NK-92 (cell line): Measurements from ENCODE around the gene ETV3L.
A peak's percentile ranks its signal among the peaks of the same experiment; 100 is the strongest.

Experiments used
- DNase-seq: peaks from one replicate; lab custom pipeline; 2025; ENCODE audit not compliant: unreplicated experiment; lab: John Stamatoyannopoulos, UW

The ETV3L gene

GRCh38 chr1:157099633-157100009, at the start of gene ETV3L:
Gene ETV3L, minus strand, starts transcription at chr1:157099808. Its CDS starts 285 bp downstream, at chr1:157099523.
- DNase-seq, result no peak

- DNase-seq, result no peak
Observed at GRCh38 chr1:157147906-157148700, 48.5 kb upstream of the ETV3L start.

GRCh38 chr1:157147037-157147436, 47.4 kb upstream of the ETV3L start:
- no peak for DNase-seq

GRCh38 chr1:157146244-157146643, 46.6 kb upstream of the ETV3L start:
- DNase-seq, result no peak

DNA sequence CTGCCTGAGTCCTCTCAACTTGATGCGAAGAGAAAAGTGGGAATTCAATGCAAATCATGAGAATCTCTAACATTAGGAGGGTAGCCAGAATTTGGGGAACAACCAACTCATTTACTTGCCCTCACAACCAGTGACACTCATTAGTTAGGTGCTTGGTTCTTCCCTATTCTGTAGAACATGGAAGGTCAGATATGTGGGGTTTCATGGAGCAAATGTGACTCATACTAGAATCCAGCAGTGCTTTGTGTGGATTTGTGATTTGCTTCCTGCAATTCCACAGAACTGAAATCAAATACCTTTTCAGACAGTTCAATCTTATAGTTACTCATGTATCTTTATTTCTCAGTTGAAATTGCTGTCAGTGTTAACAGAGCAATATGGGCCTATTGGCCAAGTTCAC, 45.5 kb upstream of the ETV3L start:
- DNase-seq, result no peak

DNA sequence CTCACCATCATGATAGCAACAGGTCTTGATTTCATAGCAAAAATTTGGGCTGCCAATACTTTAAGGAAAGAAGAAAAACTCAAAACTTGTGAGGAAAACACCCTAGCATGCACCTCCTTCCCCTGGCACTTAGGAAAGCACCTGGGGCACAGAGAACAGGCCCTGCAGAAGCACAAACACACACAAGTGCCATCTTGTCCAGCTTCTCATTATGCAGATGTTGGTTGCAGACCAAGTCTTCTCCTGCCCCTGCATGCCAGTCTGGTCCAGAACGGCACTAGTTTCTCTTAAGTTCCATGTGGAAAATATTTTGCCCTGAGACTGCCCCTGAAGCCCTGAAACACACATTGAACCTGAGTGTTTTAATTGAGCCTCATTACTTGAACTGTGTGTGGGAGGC, 44.9 kb upstream of the ETV3L start:
- no peak for DNase-seq

DNA sequence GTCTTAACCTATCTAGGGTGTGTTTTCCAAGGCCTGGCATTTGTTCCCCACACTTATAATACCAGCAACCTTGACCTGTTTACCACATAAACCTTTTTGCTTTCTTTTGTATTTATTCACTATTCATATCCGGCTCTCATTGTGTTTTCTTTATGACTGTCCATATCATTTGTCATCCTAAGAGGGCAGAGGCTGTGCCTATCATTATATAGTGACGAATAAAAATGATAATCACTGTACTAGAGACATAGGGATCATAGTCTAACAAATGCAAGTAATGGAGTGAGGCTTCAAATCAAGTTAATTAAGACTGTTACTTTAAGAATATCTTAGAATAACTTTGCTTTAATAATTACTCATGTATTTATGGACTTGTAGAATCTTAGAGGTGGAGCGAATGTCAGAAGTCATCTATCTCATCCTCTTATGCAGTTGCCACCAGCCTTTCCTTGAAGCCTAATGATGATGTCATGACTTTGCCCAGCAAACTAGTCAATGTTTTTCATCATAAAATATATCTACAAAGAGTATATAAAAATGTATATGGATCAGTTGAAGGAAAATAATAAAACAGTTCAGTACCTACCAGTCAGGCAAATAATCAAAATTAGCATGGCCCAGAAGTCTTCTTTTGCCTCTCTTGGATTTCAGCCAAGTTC, 43.3 kb upstream of the ETV3L start:
- no peak for DNase-seq

DNA sequence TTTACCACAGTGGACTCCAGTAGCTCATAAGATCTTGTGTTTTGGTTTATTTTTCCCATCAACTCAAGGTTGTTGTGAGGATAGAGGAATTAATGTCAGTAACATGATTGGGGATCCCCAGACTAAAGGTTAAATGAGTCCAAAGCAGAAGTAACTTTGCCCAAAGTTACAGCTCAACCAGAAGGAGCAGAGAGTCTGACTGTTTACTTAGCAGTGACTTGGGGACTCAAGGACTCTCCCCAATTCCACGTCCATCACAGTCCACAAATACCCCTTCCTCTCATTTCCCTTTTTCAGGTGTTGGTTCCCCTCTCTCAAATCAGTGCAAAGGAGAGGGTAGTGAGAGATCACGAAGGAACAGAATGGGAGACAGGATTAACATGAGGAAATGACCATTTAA, 42.6 kb upstream of the ETV3L start:
- no peak for DNase-seq

DNA sequence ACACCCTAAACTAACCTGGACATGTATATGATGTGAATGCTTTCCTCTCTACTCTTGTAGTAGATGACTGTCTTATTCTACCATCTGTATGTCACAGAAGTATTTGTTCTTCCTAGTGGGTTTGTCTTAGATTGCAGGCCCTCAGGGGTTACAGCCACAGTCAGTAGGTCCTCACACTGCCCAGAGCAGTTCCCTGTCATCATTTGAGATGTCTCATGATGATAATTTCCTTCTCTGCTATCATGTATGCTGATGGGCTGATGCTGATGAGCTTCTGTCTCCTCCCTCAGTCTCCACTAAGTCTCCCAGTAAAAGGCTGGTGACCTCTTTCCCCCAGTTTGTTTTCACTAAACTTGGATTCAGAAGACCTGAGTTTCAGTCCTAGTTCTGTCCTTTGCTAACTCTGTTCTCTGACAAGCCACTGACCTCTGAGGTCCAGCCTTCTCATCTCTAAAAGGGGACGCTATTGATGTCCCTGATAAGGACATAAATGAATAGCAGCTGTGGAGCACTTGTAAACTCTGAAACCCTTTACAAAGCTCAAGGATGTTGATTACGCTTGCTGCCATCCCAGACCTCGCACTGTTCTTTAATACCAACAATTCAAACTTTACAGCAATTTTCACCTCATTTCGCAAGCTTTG, 41.7 kb upstream of the ETV3L start:
- DNase-seq, result no peak

DNA sequence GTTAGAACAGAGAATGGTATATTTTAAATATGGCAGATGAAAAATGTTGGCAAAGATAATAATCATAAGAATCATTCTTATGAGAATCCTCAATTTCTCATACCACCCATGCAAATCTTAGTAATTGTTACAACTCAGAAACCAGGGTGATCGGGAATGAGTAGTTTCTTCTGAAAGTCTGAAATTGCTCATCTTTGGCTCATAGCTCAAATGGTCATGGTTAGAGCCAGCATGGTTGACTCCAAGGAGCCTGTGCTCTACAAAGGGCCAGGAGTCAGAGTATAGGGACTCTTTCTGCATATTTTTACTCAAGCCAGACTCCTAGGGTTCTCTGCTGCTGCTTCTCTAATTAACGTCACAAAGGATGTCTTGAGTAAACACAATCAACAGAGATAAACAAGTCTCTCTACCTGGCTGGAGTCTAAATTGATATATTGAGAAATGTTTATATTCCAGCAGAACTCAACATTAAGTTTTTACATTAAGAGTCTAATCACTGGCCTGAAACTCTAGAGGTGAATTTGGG, 40.5 kb upstream of the ETV3L start:
- no peak for DNase-seq

DNA sequence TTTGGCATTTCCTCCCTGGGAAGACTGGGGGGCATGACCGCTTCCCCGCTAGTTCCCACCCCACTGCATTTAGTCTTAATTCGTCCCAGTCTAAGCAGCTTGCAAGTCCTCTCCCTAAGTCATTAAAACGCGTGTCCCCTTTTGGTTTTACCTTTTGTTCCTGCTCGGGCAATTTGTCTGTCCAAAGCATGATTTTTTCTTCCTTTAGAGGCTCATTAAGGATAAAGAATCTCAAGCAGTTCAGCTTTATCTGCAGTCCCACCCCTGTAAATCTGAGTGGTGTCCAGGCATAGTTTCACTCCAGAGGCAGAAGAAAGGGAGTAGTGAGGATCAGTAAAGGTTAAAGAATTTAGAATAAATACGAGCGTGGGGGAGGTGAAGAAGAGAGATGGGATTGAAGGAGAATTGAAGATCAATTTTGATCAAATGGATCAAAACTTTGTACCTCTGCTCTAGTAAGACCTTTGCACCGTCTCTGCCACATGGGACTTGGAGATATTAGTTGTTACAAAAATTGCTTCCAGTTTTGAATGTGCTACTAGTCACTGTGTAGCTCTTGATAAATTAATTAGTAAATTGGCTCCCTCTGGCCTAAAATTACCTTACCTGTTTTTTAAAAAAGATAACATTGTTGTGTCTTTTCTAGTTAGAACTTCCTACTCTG, 39.6 kb upstream of the ETV3L start:
- no peak for DNase-seq

DNA sequence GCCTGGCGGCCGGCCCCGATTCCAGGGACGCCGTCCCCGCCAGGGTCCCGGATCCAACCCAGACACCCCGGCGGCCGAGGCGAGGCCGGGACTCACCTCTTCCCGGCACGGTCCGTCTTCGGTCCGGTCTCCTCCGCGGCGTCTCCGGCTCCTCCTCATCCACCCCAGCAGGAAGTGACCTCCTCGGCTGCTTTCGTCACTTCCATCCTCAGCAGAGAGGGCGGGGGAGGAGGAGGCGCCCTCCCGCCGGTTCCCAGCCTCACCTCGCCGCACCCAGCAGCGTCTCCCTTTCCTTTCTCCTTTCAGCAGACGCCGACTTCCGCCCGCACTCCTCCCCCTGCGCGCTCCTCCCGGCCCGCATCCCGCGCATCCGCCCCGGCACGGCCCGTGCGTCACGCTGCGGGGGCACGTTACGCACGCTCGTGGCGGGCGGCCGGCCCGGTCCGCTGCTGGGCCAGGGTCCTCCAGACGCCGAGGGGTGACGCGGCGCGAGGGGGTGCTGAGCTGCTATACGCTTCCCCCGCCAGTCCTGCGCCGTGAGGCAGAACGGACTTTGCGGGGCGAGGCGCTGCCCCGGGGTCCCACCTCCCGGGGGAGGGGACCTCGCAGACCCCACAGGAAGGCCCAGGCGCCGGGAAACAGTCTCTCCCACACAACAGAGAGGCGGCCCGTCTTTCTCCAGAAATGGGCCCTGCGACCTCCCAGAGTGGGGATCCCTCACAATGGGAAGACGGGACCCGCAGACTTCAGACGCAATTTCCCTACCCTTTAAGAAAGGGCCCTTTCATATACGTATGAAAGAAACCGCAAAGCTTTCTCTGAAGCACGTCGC, 38.8 kb upstream of the ETV3L start, which contains the start of gene ETV3:
Gene ETV3, minus strand, starts transcription at position 176 of the 832 bp plus-strand sequence. CDS start 2,043 bp downstream, outside the sequence.
- peak; percentile 32 for DNase-seq

DNA sequence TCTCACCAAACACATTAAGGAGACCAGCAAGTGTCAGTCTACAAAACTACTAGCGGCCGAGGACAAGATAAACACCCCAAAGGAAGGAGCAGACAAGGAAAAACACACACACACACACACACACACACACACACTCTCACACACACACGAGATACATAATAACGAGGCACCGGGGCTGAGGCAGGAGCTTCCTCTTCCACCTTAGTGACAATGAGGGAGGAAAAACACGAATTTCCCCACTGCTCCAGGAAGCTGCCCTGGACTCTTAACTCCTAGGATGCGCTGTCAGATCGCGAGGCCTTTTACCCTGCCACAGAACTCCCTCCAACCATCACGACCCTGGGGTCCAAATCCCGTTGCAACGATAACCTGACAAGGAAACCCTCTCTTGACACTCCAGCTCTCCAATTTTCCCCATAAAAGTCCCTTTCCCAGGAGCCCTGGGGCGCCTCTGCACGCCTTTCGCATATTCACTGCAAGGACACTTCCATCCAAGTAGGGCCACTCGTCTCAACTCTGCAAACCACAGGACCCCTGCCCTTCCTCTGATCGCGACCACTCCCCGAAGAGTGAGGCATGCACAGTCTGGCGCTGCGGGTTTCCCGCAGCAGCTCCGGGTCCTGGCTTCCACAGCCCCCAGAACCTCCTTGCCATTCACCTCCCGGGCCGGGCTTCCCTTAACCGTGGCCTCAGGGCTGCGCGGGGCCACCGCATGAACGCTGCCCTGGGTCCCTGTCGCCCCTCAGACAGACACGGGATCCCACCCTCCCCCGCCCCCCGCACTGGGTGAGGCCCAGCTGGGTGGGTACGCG, 38.0 kb upstream of the ETV3L start:
- DNase-seq, result no peak

- no peak for DNase-seq
Observed at GRCh38 chr1:157137046-157137407, 37.4 kb upstream of the ETV3L start.

DNA sequence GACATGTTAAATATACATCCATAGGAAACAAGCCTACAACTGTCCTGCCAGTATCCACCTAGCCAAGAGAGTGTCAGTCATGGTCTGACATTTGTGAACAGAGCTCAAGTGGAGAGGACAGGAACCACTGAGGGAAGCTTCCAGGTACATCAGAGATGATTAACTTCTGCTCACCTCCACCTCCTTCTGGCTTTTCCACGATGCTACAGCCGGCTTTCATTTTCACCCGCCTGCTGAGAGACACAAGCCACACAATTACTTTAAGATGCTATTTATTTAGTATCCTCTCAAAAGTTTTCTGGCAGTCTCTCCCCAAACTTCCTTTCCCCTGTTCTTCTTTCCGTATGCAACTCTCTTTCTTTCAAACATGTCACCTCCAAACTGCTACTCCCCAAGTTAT, 36.5 kb upstream of the ETV3L start:
- DNase-seq, result no peak

GRCh38 chr1:157135646-157136045, 36.0 kb upstream of the ETV3L start:
- DNase-seq, result no peak

- no peak for DNase-seq
Observed at GRCh38 chr1:157135070-157135469, 35.5 kb upstream of the ETV3L start.

- no peak for DNase-seq
Observed at GRCh38 chr1:157134442-157134841, 34.8 kb upstream of the ETV3L start.

DNA sequence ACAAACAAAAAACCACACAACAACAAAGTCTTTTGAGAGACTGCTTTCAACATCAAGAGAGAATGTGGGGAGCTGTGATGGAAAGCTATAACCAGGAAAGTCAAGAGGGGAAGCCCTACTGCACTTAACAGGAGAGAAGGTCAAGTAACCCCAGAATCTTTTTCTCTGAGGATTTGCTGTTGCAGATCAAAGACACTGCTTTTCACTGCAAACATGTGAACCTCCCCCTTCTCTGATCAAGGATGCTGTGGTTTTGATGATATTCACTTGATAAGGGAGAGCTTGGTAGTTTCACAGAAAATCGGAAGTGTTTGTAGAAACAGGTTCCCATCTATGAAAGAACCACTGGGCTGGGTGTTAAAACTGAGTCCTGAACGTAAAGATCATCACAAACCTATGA, 33.8 kb upstream of the ETV3L start:
- no peak for DNase-seq
